Germinal center (tissue), 1 donor: ENCODE data around the gene FOXK1.
A peak's percentile ranks its signal among the peaks of the same experiment; 100 is the strongest.

Experiments
- DNase-seq: peaks from one replicate; pipeline ENCODE4 v3.0.0; 2012; ENCODE audit warnings: mixed read lengths, low spot score

Gene FOXK1

DNA sequence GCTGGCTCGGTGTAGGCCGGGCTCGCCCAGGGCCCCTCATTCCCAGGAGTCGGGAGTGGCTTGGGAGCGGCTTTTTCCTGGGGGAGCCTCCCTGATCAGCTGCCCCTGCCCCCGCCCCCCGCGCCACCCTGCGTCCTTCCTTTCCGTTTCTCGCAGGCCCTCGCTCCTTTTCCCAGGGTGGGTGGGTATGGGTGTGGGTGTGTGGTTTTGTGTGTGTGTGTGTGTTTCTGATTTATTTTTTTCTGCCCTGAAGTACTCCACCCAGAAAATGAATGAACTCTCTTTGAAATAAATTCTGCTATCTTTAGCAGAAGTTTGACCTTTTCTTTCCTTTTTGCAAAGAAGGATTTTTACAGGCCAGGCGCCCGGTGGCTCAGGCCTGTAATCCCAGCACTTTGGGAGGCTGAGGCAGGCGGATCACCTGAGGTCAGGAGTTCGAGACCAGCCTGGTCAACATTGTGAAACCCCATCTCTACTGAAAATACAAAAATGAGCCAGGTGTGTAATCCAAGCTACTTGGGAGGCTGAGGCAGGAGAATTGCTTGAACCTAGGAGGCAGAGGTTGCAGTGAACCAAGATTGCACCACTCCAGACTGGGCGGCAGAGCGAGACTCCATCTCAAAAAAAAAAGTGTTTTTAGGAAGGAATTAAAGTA lies 63.3 kb downstream of the FOXK1 start:
- no peak for DNase-seq

DNA sequence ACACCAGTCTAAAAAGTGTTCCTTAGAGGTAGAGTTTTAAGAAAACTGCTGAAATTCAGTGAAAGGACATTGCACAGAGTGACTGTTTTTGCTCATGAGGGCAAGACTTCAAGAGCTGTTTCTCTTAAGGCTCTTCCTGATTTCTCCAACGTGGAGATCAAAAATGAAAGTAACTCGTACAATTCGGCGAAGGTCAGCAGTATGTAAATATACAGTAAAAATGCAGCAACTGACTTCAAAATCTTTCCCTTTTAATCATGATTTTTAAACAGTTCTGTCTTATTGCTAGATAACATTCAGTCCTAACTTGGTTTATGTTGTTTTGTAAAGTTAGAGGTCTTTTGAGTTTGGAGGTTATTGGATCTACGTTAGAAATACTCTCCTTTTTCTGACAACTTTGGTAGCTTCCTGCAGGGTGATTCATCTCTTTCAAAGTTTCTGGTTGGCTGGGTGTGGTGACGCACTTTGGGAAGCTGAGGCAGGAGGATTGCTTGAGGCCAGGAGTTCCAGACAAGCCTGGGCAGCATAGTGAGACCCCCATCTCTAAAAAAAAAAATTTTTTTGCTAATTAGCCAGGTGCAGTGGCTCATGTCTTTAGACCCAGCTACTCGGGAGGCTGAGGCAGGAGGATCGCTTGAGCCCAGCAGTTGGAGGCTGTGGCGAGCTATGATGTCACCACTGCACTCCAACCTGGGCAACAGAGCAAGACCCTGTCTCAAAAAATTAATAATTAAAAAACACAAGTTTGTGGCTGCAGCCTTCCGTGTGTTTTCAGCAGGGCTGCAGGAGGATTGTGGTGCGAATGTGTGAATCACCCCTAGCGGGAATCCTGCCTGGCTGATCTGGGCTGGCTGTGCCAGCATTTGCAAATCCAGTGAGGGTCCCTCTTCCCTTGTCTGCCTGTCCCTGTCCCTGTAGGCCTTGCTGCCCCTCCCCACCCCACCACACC lies 64.2 kb downstream of the FOXK1 start:
- DNase-seq: peak; percentile 34

DNA sequence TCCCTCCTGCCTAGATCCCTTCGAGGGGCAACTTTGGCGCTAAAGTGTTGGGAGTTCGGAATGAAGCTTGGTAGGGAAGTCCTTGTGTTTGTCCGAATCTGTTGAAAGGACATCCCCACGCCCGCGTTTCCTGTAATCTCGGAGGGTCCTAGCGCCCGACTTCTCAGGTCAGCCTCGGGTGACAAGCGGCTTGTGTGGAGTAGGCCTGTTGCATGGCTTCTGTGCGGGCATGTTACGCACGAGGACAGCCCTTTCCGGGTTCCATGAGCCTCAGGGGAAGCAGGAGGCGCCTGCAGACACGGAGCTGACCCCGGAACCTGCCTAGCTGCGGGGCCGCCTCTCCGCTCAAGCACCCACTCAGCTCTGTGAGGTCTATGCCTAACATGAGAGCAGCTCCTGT lies 64.9 kb downstream of the FOXK1 start:
- no peak for DNase-seq

DNA sequence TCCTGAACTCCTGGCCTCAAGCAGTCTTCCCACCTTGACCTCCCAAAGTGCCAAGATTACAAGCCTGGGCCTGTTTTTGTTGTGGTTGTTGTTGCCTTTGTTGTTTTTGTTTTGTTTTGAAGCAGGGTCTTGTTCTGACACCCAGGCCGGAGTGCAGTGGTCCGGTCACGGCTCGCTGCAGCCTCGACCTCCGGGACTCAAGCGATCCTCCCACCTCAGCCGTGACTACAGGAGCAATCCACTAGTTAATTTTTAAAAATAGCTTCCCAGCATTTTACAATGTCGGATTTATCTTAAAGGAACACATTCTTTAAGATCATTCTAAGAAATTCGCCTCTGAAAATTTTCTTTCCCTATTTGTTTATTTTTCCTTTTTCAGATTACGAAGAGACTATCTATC lies 65.7 kb downstream of the FOXK1 start:
- no peak for DNase-seq

DNA sequence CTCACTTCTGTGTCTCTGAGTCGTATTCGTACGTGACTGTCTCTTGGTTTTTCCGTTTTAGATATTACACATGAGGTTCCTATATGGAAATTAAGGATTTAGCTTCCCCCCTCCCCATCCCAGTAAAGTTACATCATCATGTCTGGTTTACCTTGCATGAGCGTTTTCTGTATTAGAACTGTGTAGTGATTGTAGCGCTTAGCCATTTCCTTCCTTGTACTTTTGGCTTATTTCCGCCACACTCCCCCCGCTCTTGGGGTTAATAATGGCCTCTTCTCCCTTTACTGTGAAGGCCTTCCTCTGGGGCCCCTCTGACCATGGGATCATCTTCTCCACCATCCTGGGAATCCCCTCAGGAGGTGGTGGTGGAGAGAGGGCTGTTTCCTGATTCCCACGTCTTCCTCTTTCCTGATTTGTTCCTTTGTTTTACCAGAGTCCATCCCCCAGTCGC lies 66.2 kb downstream of the FOXK1 start:
- DNase-seq: no peak

DNA sequence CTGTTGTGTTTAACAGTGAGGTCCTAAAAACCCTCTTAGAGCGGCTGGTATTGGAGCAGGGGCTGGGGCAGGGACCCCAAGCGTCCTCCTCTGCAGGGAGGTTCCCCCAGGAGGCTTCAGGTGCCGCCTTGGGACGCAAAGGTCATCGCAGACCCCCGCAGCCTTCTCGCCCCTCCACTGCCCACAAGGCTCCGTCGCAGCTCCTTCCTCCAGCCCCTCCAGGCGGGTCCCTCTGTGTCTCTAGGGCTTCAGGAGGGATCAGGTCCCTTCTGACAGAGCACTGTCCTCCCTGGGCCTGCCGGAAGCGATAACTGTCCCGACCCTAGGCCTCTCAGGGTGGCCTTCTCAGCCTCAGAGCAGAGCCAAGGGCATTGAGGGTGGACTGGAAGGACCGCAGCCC lies 67.3 kb downstream of the FOXK1 start:
- DNase-seq: no peak

DNA sequence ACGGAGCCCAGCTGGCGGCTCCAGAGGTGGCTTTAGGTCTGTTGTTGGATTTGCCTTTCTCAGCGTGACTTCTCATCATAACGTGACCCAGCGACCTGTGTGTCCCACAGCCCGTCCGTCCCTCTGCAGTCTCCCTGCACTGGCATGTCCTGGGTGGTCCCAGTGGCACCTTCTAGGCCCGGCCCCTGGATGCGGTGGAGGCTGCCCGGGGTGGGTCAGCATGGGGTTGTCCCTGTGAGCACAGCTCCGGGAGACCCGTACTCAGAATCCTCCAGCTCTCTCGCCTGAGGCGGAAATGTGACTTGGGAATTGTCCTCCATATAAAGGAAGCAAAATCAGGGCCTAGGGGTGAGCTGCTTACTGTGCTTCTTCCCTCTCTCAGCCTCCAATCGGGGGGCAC lies 67.7 kb downstream of the FOXK1 start:
- no peak for DNase-seq

DNA sequence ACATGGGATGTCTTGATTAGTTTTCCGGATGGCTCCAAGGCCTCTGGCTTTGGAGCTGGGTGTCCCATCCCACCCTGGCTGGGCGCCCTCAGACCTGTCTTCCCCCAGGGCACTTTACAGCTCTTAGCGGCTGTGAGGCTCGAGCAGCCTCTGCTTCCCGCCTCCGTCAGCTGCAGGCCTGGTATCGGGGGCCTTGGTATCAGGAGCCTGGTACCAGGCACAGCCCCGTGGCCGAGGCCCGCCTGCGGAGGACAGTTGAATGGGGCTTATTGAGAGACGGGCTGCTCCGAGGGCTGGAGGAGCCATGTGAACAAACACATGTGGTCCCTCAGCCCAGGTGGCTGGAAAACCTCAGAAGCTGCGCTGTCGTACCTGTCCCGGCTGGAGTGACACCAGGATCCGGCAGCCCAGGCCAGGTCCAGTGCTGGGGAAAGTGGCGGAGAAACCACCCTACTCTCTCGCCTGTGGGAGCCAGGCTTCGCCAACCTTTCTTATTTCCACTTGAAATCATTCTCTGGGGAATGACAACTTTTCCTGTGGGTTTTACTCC lies 69.4 kb downstream of the FOXK1 start:
- no peak for DNase-seq

DNA sequence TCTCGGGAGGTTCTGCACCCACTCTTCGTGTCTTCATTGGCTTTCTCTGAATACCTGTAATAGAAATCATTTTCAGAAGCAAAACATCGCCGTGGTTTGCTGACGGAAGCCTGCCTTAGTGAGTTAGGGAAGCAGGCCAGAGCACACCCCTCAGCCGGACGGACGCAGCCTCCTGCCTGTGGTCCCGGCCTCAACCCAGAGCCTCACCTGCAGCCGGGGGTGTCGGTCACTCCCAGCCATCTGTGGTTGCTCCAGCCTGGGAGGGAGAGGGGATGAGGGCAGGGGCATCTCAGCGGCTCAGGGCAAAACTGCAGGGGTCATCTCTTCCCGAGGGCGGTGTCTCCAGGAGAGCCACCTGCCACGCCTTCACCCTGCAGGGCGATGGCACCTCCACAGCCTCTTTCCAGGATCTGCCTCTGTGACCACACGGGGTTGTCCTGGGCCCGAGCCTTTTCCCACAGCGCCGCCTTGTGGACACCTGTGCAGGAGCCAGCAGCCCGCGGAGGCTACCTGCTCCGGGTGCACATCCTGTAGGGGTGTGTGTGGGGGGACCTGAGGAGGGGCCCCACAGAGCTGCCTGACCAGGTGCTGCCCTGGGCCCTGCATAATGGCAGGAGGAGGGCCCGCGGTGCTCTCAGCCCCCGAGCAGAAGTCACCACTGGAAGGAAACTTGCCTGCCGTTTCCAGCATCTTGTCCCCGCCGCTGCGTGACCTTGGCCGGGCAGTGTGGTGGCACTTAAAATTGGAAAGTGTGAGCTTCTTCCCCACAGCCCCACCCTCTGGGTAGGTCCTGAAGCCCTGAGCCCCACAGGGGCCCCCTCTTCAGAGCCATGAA lies 71.7 kb downstream of the FOXK1 start:
- peak; percentile 85 for DNase-seq

DNA sequence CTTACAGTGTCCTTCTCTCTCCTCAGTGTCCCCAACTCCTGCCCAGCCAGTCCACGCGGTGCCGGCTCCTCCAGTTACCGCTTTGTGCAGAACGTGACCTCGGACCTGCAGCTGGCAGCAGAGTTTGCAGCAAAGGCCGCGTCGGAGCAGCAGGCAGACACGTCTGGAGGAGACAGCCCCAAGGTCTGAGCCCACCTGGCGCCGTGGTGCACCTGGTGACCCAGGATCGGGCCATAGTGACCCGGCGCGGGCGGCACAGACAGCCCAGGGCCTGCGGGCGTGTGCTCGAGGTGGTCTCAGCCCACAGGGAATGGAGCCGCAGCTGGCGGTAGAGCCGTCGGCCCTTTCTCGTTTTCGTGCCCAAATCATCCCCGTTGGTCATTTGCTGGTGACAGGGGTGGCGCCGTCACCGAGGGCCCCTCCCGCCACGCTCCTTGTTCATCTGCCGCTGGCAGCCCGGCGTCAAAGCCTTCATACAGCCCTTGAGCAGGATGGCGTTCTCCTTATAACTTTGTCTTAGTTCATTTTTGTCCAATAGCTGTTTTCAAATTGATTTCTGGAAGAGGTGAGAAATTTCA lies 72.4 kb downstream of the FOXK1 start:
- no peak for DNase-seq

DNA sequence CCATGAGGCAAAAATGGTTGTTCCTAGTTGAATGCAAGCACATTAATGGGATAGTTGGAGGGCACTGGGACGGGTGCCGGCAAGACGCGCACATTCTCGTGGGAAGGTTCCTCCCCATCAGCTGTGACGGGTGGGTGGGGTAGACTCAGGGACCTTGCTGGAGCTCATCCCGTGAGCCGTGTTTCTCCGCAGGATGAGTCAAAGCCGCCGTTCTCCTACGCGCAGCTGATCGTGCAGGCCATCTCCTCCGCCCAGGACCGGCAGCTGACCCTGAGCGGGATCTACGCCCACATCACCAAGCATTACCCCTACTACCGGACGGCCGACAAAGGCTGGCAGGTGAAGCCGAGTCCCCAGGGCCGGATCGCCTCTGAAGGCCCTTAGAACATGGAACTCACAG lies 73.0 kb downstream of the FOXK1 start:
- DNase-seq: no peak

DNA sequence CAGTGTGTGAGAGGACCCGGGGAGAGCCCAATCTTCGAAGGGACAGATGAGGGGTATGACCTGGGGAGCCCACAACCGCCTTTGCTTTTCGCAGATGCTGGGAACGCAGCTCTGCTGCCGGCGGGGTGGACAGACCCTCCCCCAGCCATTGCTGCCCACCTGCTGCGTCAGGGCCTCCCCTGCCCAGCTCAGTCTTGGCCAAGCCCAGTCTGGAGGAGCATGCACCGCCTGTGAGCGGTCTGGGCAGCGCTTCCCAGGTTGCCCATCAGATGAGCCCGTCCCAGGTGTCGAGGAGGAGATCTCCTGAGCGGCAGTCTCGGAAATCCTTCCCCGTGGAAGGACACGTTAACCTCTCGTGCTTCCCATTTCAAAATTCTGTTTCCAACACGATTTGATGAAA lies 76.0 kb downstream of the FOXK1 start:
- no peak for DNase-seq

DNA sequence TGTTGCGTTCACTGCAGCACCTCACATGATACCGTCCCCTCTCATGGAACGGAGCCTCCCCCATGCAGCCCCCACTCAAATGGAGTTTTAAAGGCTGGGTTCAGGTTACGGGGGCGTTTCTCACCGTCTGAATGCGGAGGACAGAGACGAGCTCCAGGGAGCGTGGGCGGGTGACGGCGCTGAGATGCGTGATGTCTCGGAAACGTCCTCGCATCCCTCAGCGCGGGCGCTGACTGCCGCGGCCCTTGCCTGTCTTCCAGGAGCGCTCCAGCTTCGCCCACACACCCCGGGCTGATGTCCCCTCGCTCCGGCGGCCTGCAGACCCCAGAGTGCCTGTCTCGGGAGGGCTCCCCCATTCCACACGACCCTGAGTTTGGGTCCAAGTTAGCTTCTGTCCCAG lies 76.7 kb downstream of the FOXK1 start:
- DNase-seq: no peak

DNA sequence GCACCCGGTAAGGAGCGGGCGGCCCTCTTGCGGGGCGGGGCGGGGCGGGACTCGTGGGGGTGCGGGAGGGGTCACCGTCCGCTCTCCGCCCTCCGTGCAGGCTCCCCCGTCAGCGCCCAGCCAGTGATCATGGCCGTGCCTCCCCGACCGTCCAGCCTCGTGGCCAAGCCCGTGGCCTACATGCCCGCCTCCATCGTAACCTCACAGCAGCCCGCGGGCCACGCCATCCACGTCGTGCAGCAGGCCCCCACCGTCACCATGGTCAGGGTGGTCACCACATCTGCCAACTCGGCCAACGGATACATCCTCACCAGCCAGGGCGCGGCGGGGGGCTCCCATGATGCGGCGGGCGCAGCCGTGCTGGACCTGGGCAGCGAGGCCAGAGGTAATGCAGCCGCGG lies 77.1 kb downstream of the FOXK1 start:
- no peak for DNase-seq

DNA sequence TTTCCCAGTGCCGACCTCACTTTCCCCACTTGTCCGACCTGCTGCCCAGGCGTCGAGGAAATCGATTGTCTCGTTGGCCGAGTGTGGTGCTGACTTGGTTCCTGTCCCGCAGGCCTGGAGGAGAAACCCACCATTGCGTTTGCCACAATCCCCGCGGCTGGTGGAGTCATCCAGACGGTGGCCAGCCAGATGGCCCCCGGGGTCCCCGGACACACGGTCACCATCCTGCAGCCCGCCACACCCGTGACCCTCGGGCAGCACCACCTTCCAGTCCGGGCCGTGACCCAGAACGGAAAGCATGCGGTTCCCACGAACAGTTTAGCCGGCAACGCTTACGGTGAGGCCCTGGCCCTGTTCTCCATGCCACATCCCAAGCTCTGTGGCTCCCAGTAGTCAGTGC lies 78.9 kb downstream of the FOXK1 start:
- DNase-seq: no peak

DNA sequence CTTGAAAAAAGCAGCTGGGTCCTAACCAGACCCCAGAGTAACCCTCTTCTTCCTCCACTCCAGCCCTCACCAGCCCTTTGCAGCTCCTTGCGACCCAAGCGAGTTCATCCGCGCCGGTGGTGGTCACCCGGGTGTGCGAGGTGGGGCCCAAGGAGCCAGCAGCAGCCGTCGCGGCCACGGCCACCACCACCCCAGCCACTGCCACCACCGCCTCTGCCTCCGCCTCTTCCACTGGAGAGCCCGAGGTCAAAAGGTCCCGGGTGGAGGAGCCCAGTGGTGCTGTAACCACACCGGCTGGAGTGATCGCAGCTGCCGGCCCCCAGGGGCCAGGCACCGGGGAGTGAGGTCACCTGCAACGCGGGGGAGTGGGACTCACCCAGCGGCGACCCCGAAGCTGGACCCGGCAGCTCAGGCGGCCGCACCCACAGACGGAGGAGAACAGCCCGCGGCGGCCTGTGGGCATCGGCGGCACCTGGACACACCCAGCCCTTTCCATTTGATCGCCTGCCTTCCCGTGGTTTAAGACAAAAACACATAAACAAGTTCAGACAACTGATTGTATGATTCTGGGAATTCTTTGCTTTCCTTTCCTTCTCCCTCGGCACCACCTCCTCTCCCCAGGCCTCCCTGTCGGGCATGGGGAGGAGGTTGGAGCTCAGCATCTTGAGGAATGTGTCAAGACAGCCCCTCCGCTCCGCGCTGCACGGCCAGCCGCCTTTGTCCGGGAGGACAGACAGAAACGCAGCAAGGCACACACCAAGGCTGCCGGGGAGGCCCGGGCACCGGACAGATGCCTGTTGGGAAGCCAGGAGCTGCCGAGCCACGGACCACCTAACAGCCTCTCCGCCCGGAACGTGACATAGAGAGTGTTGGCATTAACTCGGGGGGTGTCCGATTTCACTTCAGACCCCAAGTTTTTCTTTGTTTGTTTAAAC lies 80.3 kb downstream of the FOXK1 start:
- DNase-seq: no peak

DNA sequence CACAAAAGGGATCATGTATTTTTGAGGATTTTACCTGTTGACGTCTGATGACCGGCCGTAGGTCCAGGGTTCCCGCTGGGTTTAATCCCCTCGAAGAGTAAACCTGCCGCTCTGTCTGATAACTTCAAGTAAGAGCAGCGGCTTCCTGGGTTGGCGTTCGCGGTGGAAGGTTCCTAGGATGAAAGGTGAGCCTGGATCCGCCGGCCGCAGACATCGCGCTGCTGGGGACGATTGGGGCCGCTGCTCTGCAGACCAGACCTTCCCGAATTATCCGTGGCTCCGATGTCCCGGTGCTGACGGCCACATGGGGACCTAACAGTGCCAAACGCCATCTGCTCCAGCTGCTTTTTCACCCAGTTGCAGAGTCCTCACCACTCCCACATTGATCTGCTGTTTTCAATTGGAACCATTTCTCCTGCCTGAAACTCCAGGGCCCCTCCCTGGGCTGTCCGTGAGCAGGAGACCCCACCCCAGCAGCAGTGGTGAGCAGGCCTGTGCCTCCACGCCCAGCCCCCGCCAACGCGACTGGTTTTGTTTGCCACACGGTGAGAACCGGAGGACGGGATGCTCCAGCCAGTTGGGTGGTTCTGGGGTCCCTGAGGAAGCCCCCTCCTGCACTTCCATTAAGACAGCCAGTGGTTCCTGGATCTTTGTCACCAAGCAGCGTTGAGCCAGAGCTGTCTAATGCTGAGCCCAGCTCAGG lies 81.1 kb downstream of the FOXK1 start:
- DNase-seq: no peak

DNA sequence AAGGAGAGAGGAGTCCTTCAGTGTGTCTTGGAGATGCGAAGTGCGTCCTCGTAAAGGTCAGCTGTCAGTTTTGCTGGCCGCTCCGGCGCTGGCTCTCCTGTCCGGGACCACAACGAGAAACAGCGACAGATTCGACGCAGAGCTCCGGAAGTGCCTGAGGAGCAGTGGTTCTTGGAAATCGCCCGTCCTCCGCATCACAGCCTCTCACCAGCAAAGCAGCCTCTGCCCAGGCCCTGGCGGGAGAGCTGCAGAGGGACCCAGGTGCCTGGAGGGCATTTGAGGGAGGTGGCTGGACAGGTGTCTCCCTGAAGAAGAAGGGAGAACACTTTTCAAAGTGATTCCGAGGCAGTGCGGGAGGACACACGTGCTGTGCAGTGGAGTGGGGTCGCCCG lies 81.7 kb downstream of the FOXK1 start:
- DNase-seq: no peak

DNA sequence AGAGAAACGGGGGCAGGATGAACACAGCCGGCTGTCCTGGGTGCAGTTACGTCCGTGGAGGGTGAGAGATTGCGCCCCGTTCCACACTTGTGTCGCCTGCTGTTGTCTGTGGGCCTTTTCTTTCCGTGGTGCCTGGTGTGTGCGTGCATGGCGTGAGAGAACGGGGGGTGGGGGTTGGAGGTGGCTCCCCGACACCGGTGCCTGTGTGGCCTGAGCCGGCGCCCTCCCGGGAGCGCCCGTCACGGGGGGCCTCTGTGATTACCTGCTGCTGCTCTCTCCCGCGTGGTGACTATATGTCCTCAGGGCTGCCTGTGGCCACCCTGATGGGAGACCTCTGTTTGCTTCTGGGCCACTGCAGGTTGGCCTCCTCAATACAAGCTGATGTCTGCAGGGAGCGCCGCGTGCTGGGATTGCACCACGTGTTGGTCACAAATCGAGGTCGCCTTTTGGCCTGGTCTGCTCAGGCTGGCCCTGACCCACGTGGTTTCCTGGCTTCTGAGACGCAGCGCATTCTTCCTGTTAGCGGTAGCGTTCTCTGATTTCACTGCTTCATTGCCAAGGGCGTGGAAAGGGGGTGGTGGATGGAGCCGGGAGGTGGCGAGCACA lies 82.4 kb downstream of the FOXK1 start:
- no peak for DNase-seq
